Loucy (cell line): Measurements from ENCODE around the gene UNC45A.

Experiments
- H2AFZ ChIP-seq: fragments of 200-600 bp; sonication (generic); 2 replicates; pipeline ENCODE4 v1.6.0; 2016; ENCODE audit warnings: antibody characterized with exemption, mild to moderate bottlenecking, low read length, moderate library complexity
- H3F3A ChIP-seq: fragments of 200-600 bp; 2 replicates; pipeline ENCODE4 v1.6.0; 2016; ENCODE audit warnings: antibody characterized with exemption, low read depth, mild to moderate bottlenecking
- H3K27me3 ChIP-seq: fragments of 200-600 bp; sonication (generic); 2 replicates; pipeline ENCODE4 v1.6.1; 2014; ENCODE audit warnings: low read length, mild to moderate bottlenecking; ENCODE audit not compliant: insufficient read depth, poor library complexity, severe bottlenecking
- H3K36me3 ChIP-seq: fragments of 200-600 bp; sonication (generic); 2 replicates; pipeline ENCODE4 v1.6.1; 2016; ENCODE audit warnings: low read length; ENCODE audit not compliant: insufficient read depth
- H3K4me1 ChIP-seq: fragments of 200-600 bp; sonication (generic); 2 replicates; pipeline ENCODE4 v1.5.1; 2014; ENCODE audit warnings: low read length, mild to moderate bottlenecking; ENCODE audit not compliant: insufficient read depth, poor library complexity, severe bottlenecking
- H3K4me2 ChIP-seq: fragments of 200-600 bp; sonication (generic); 2 replicates; pipeline ENCODE4 v1.6.0; 2014; ENCODE audit warnings: antibody characterized with exemption, low read length, low read depth, mild to moderate bottlenecking; ENCODE audit not compliant: poor library complexity, severe bottlenecking
- H3K4me3 ChIP-seq: fragments of 200-600 bp; sonication (generic); 2 replicates; pipeline ENCODE4 v1.5.1; 2014; ENCODE audit warnings: low read length, mild to moderate bottlenecking, mixed read lengths; ENCODE audit not compliant: poor library complexity, severe bottlenecking
- H3K79me2 ChIP-seq: fragments of 200-600 bp; sonication (generic); 2 replicates; pipeline ENCODE4 v1.6.1; 2014; ENCODE audit warnings: low read length; ENCODE audit not compliant: insufficient read depth
- H3K9ac ChIP-seq: fragments of 200-600 bp; sonication (generic); 2 replicates; pipeline ENCODE4 v1.6.0; 2014; ENCODE audit warnings: mild to moderate bottlenecking, low read depth, low read length, moderate library complexity; ENCODE audit not compliant: poor library complexity, severe bottlenecking
- H3K9me2 ChIP-seq: fragments of 200-600 bp; sonication (generic); replicated peaks from 2 replicates; pipeline ENCODE4 v1.6.1; 2016; ENCODE audit warnings: low read depth, low read length, mixed read lengths
- H3K9me3 ChIP-seq: fragments of 200-600 bp; sonication (generic); 2 replicates; pipeline ENCODE4 v1.6.1; 2014; ENCODE audit warnings: mild to moderate bottlenecking, antibody characterized with exemption, low read length, low read depth; ENCODE audit not compliant: insufficient read depth
- H4K20me1 ChIP-seq: fragments of 200-600 bp; sonication (generic); 2 replicates; pipeline ENCODE4 v1.6.0; 2014; ENCODE audit warnings: antibody characterized with exemption, low read length, mild to moderate bottlenecking; ENCODE audit not compliant: insufficient read depth, poor library complexity, severe bottlenecking
- CTCF ChIP-seq: fragments of 200-600 bp; sonication (generic); conservative IDR thresholded peaks from 2 replicates; pipeline ENCODE4 v1.5.1; 2014; ENCODE audit warnings: mild to moderate bottlenecking, antibody characterized with exemption, low read length
- EZH2phosphoT487 ChIP-seq: fragments of 200-600 bp; IDR thresholded peaks from 2 replicates; pipeline ENCODE4 v1.6.1; 2018; ENCODE audit warnings: antibody characterized with exemption, mild to moderate bottlenecking, moderate library complexity, borderline replicate concordance

The UNC45A gene

GRCh38 chr15:90959028-90959595 lies 24.0 kb downstream of the UNC45A start:
- no peak overlapping the region for H3K9ac ChIP-seq
- no peaks in the 10 kb centered on the region for H3K9me3 ChIP-seq
- H3K79me2 ChIP-seq = peaks cover 51% of the 10 kb centered on the region
- peaks cover 14% of the 10 kb centered on the region for H3K4me1 ChIP-seq
- H3K27me3 ChIP-seq = no peaks in the 10 kb centered on the region
- H3F3A ChIP-seq = no peaks in the 10 kb centered on the region
- no peak overlapping the region for H3K4me2 ChIP-seq
- H3K36me3 ChIP-seq = peaks cover 36% of the 10 kb centered on the region; the same call in 1 of the 2 replicates
- H3K9me2 ChIP-seq = no peaks in the 10 kb centered on the region
- H3K4me3 ChIP-seq = no peak overlapping the region
- no peak overlapping the region for H2AFZ ChIP-seq
- TF ChIP-seq EZH2phosphoT487 = no peak
- TF ChIP-seq CTCF = no peak
- H4K20me1 ChIP-seq = peaks cover 8% of the 10 kb centered on the region

GRCh38 chr15:90959894-90960293 lies 24.8 kb downstream of the UNC45A start:
- TF ChIP-seq EZH2phosphoT487 (no peak), CTCF (no peak)
- Histone ChIP-seq H3F3A (no peaks in the 10 kb centered on the region), H3K9ac (no peak overlapping the region), H3K79me2 (peaks cover 50% of the 10 kb centered on the region), H2AFZ (no peak overlapping the region), H3K4me1 (peaks cover 14% of the 10 kb centered on the region), H4K20me1 (peaks cover 8% of the 10 kb centered on the region), H3K36me3 (peaks cover 40% of the 10 kb centered on the region; the same call in 1 of the 2 replicates), H3K9me2 (no peaks in the 10 kb centered on the region), H3K4me2 (no peak overlapping the region), H3K4me3 (no peak overlapping the region), H3K9me3 (no peaks in the 10 kb centered on the region), H3K27me3 (no peaks in the 10 kb centered on the region)

- TF ChIP-seq CTCF = no peak
- TF ChIP-seq EZH2phosphoT487 = no peak
- H3K4me3 ChIP-seq = no peak overlapping the region
- no peaks in the 10 kb centered on the region for H3K27me3 ChIP-seq
- no peaks in the 10 kb centered on the region for H3K9me3 ChIP-seq
- H3K4me1 ChIP-seq = peaks cover 14% of the 10 kb centered on the region
- H3K9ac ChIP-seq = no peak overlapping the region
- peaks cover 40% of the 10 kb centered on the region; the same call in 1 of the 2 replicates for H3K36me3 ChIP-seq
- peaks cover 44% of the 10 kb centered on the region for H3K79me2 ChIP-seq
- H4K20me1 ChIP-seq = peaks cover 5% of the 10 kb centered on the region
- no peaks in the 10 kb centered on the region for H3K9me2 ChIP-seq
- no peak overlapping the region for H3K4me2 ChIP-seq
- H3F3A ChIP-seq = no peaks in the 10 kb centered on the region
- no peak overlapping the region for H2AFZ ChIP-seq
Observed at GRCh38 chr15:90960298-90961091, 25.4 kb downstream of the UNC45A start.
